VCaP (cell line): ENCODE data around the gene IGF1R.

ENCODE experiments used
- H3K27ac ChIP-seq: fragments of 450-650 bp; 2 replicates; pipeline ENCODE4 v1.5.1; 2017
- CTCF ChIP-seq: fragments of 450-650 bp; conservative IDR thresholded peaks from 2 replicates; pipeline ENCODE4 v1.5.1; 2017; ENCODE audit warnings: mild to moderate bottlenecking, moderate library complexity

IGF1R gene

DNA sequence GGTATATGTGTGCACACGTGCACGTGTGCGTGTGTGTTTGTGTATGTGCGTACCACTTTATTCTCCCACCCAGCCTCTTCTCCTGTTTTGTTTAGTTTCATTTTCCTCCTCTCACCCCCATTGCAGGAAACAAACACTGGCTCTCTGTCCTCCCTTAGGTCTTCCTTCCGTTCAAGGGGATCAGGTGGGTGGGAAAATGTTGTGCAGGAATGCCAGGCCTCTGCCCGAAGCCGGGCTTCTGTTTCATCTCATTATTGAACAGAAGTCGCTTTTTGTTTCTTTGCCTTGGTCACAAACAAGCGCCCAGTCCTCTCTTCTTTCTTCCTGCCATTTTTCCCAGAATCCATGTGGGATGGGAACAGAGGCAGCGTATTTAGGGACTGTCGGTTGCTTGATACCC lies 69.6 kb downstream of the IGF1R start:
- no peak for TF ChIP-seq CTCF
- no peak overlapping the region for H3K27ac ChIP-seq

- H3K27ac ChIP-seq, result no peak overlapping the region
- no peak for TF ChIP-seq CTCF
Observed at GRCh38 chr15:98718426-98719136, 70.2 kb downstream of the IGF1R start.

GRCh38 chr15:98719137-98719740 lies 70.9 kb downstream of the IGF1R start:
- no peak overlapping the region for H3K27ac ChIP-seq
- no peak for TF ChIP-seq CTCF

DNA sequence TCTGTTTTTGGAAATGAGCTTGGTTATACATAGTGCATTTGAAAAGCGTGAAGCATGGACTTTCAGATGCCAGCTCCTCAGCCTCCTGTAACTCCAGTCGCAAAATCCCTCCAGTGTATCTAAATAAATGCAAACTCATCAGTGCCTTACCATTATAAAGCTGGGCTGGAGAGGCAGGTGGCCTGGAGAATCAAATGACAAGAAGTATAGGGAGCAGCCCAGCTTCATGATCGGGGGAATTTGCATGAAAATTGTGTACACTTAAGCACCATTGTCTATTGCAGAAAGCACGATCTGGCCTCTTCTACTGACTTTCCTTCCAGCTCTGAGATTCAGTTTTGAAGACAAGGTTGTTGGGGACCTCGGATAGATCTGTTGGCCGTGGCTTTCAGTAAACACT lies 71.7 kb downstream of the IGF1R start:
- no peak overlapping the region for H3K27ac ChIP-seq
- no peak for TF ChIP-seq CTCF

DNA sequence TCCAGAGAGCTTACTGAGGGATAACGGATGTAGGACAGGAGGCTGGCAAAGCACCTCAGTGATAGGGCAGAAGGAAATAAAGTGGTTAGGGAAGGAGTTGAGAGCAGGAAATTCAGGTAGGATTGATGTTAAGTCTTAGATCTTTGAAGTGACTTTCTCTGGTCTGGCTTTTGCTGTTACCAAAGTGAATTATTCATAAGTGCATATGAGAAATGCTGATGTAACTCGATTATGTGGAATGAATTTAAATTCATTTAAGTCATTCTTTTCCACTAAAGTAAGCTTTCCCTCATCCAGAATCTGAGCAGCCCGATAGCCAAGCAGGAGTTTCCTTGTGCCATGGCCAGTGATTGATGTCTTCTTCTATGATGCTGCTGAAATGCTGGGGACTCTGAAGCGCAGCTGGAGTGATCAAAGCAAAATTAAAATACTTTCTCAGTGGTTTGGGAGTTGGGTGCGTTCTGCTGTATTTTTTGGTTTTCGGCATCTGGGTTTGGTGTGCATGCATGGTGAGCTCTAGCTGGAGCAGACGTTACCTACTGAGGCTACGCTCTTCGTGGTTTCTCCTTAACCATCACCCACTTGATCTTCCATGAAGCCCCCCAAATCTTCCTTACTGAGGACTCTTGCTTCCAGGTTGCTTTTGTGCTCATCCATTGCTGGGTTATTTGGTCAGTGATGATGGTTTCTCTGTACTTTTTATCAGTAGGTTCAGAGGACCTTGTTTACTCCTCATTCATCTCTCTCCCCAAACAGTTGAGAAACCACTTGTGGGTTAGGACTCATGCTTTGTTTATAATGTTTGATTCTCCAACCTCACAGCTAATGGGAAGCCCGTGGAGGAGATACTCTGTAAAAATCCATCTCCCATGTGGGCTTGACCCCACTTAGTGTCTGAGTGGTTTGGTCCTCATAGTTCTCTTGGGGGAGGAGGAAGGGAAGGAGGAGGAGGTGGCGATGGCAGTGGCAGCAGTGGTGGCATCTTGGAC lies 72.5 kb downstream of the IGF1R start:
- H3K27ac ChIP-seq, result no peak overlapping the region
- TF ChIP-seq CTCF, result no peak

GRCh38 chr15:98722209-98722608 lies 73.9 kb downstream of the IGF1R start:
- no peak for TF ChIP-seq CTCF
- H3K27ac ChIP-seq, result no peak overlapping the region

- TF ChIP-seq CTCF, result no peak
- no peak overlapping the region for H3K27ac ChIP-seq
Observed at GRCh38 chr15:98722645-98723044, 74.3 kb downstream of the IGF1R start.
